ENCODE measurements around the gene ATXN7.

DNA sequence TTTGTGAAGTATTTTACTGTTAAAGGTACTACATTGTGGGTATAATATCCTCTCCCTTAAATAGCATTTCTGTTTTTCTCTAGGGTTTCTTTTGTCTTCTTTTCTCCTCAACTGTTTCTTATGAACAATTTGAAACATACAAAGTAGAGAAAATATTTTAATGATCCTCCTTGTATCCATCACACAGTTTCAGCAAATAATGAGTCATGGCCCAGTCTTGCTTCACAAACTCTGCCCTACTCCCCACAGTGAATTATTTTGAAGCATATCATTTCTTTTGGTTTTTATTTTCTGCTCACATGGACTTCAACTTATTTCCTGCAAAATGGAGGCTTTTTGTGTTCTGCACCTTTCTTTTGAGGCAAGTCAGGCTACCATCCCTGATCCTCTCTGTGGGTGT is 54.7 kb downstream of the ATXN7 start:
- TF ChIP-seq, protein P1, sequence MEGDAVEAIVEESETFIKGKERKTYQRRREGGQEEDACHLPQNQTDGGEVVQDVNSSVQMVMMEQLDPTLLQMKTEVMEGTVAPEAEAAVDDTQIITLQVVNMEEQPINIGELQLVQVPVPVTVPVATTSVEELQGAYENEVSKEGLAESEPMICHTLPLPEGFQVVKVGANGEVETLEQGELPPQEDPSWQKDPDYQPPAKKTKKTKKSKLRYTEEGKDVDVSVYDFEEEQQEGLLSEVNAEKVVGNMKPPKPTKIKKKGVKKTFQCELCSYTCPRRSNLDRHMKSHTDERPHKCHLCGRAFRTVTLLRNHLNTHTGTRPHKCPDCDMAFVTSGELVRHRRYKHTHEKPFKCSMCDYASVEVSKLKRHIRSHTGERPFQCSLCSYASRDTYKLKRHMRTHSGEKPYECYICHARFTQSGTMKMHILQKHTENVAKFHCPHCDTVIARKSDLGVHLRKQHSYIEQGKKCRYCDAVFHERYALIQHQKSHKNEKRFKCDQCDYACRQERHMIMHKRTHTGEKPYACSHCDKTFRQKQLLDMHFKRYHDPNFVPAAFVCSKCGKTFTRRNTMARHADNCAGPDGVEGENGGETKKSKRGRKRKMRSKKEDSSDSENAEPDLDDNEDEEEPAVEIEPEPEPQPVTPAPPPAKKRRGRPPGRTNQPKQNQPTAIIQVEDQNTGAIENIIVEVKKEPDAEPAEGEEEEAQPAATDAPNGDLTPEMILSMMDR (IDR thresholded peaks at IDR 0.05), result no peak
- TF ChIP-seq POLR2A (IDR thresholded peaks at IDR 0.05), result no peak

Data from esophagus squamous epithelium (tissue), 4 donors.